Measurements from ENCODE around the gene PPM1M. TPM values are rescaled to one million over a fixed set of nuclear protein-coding genes. Genes with fewer than 3 reads are reported as not detected.

The PPM1M gene
- total and polyA plus RNA-seq, 4 donors: 18.2 to 53.6 (median 35.0) TPM

GRCh38 chr3:52231502-52232278 lies 13.9 kb upstream of the PPM1M start:
- Histone ChIP-seq H3K36me3 (ENCODE audit: control insufficient read depth in 4 of 4, insufficient read depth in 4 of 4, low read length in 4 of 4) (peaks cover 0 to 67% (median 16%) of the 10 kb centered on the region in 4 donors), H3K27me3 (ENCODE audit: control insufficient read depth in 3 of 3, insufficient read depth in 3 of 3, low read length in 2 of 3) (no peaks in the 10 kb centered on the region), H3K4me3 (no peak overlapping the region), H3K27ac (ENCODE audit: low read depth in 1 of 2, low read length in 1 of 2) (no peak overlapping the region), H3K9me3 (ENCODE audit: control insufficient read depth in 4 of 4, insufficient read depth in 3 of 4, low read length in 3 of 4) (no peaks in the 10 kb centered on the region), H3K9ac (ENCODE audit: insufficient read depth in 1 of 2, low read length in 2 of 2) (no peak overlapping the region), H3K4me1 (ENCODE audit: control insufficient read depth in 5 of 5, insufficient read depth in 5 of 5, low read length in 5 of 5) (peaks cover 0 to 8% (median 4%) of the 10 kb centered on the region in 5 donors)
- WGBS, 2 donors: 69 to 72% methylated on average over 33 to 34 of the region's 34 CpGs
- TF ChIP-seq CTCF (IDR thresholded peaks at IDR 0.05; ENCODE audit: control extremely low read depth, extremely low read depth): peak; percentile 70
- DNase-seq: peak in 1 of 3 donors; percentile 56
- ATAC-seq (ENCODE audit: insufficient read depth, low FRiP score): peak; percentile 65

- H3K9me3 ChIP-seq (ENCODE audit: control insufficient read depth in 4 of 4, insufficient read depth in 3 of 4, low read length in 3 of 4): no peaks in the 10 kb centered on the region
- H3K4me1 ChIP-seq (ENCODE audit: control insufficient read depth in 5 of 5, insufficient read depth in 5 of 5, low read length in 5 of 5): peaks cover 0 to 13% (median 6%) of the 10 kb centered on the region in 5 donors
- DNase-seq: no peak
- no peaks in the 10 kb centered on the region for H3K27me3 ChIP-seq (ENCODE audit: control insufficient read depth in 3 of 3, insufficient read depth in 3 of 3, low read length in 2 of 3)
- peaks cover 0 to 67% (median 16%) of the 10 kb centered on the region in 4 donors for H3K36me3 ChIP-seq (ENCODE audit: control insufficient read depth in 4 of 4, insufficient read depth in 4 of 4, low read length in 4 of 4)
- 90% methylated on average over 28 of the region's 28 CpGs for WGBS, 2 donors
- TF ChIP-seq CTCF (IDR thresholded peaks at IDR 0.05; ENCODE audit: control extremely low read depth, extremely low read depth): no peak
- H3K9ac ChIP-seq (ENCODE audit: insufficient read depth in 1 of 2, low read length in 2 of 2): no peak overlapping the region
- no peak overlapping the region for H3K4me3 ChIP-seq
- H3K27ac ChIP-seq (ENCODE audit: low read depth in 1 of 2, low read length in 1 of 2): no peak overlapping the region
- ATAC-seq (ENCODE audit: insufficient read depth, low FRiP score): no peak
These were observed 13.1 kb upstream of the PPM1M start for GRCh38 chr3:52232279-52233107.

GRCh38 chr3:52233108-52233591 lies 12.4 kb upstream of the PPM1M start:
- H3K27ac ChIP-seq (ENCODE audit: low read depth in 1 of 2, low read length in 1 of 2): peak overlapping the region in 1 of 2 donors; percentile 8
- DNase-seq: no peak
- H3K9me3 ChIP-seq (ENCODE audit: control insufficient read depth in 4 of 4, insufficient read depth in 3 of 4, low read length in 3 of 4): no peaks in the 10 kb centered on the region
- H3K4me1 ChIP-seq (ENCODE audit: control insufficient read depth in 5 of 5, insufficient read depth in 5 of 5, low read length in 5 of 5): peaks cover under 1 to 17% (median 13%) of the 10 kb centered on the region in 5 donors
- no peaks in the 10 kb centered on the region for H3K27me3 ChIP-seq (ENCODE audit: control insufficient read depth in 3 of 3, insufficient read depth in 3 of 3, low read length in 2 of 3)
- H3K36me3 ChIP-seq (ENCODE audit: control insufficient read depth in 4 of 4, insufficient read depth in 4 of 4, low read length in 4 of 4): peaks cover 0 to 64% (median 14%) of the 10 kb centered on the region in 4 donors
- no peak for ATAC-seq (ENCODE audit: insufficient read depth, low FRiP score)
- 91 to 92% methylated on average over 5 of the region's 5 CpGs for WGBS, 2 donors
- no peak overlapping the region for H3K4me3 ChIP-seq
- TF ChIP-seq CTCF (IDR thresholded peaks at IDR 0.05; ENCODE audit: control extremely low read depth, extremely low read depth): no peak
- H3K9ac ChIP-seq (ENCODE audit: insufficient read depth in 1 of 2, low read length in 2 of 2): no peak overlapping the region
